ENCODE measurements around the gene VTCN1.
"Not testable (repeated sequence)": the region's sequence is repeated elsewhere in the genome, so short reads cannot be mapped to it uniquely, and the experiment has no call there.

Gene VTCN1

DNA sequence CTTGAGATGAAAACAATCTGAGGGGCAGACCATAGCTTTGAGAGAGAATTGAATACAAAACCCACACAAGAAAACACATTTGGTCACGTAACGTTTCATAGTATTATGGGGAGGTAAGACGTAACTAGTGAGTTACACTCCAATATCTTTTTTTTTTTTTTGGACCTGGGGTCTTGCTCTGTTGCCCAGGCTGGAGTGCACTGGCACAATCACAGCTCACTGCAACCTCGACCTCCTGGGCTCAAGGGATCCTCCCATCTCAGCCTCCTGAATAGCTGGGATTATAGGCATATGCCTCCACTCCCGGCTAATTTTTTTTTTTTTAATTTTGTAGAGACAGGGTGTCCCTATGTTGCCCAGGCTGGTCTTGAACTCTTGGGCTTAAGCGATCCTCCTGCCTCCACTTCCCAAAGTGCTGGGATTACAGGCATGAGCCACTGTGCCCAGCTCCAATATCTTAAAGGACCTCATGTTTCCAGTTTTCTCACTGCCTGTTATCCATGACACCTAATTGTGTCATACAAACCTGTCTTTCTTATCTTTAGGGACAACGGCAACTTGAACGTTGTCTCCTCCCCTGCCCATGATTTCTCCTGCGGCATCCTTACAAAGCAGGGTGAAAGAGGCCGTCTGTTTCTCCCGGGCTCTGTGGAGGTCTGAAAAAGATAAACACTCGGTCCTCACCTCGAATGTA, 94.5 kb downstream of the VTCN1 start:
- Mint-ChIP-seq H3K9me3 (no peaks in the 10 kb centered on the region), H3K4me1 (ENCODE audit: low read depth) (peaks cover 8% of the 10 kb centered on the region), H3K36me3 (ENCODE audit: low read depth) (no peaks in the 10 kb centered on the region), H3K4me3 (no peak overlapping the region), H3K27me3 (peaks cover 10% of the 10 kb centered on the region), H3K27ac (no peak overlapping the region)

DNA sequence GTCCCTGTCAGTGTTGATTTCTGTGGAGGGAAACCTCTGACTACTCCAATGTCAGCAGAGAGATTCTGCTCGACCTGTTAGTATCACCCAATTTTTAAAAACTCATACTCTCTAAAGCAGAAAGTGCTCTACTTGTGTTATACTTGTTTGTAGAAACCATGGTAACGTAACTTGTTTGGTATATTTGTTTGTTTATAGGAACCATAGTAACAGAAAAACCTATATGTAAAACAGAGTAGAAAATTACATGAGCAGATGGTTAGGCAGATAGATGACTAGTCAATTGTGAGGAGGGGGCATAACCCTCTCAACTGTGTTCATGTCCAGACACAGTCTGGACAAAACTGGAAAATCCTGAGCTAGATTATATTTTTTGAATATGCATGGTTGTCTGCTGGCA, 95.8 kb downstream of the VTCN1 start:
- H3K9me3 Mint-ChIP-seq = no peaks in the 10 kb centered on the region
- H3K27ac Mint-ChIP-seq = no peak overlapping the region
- H3K4me1 Mint-ChIP-seq (ENCODE audit: low read depth) = peaks cover 9% of the 10 kb centered on the region
- H3K36me3 Mint-ChIP-seq (ENCODE audit: low read depth) = no peaks in the 10 kb centered on the region
- H3K27me3 Mint-ChIP-seq = no peaks in the 10 kb centered on the region
- H3K4me3 Mint-ChIP-seq = no peak overlapping the region

DNA sequence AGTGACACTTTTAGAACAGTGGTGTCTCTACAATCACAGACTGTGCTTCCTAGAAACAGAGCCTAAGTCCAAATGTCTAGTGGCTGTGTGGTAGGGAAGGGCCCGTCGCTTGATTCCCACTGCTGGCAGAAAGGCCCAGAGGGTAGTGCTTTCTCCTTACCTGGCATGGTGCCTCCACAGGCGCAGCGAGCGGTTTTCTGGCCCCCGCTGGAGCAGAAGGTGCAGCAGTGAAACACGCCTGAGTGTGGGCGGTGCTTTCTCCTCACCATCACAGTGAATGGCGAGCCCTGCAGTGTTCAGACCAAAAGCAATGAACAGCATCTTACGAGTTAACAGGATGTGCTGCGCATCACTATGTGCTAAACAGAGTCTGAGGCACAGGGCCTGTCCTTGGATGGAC, 97.5 kb downstream of the VTCN1 start:
- Mint-ChIP-seq H3K9me3 (no peaks in the 10 kb centered on the region), H3K4me1 (ENCODE audit: low read depth) (peaks cover 18% of the 10 kb centered on the region), H3K27ac (no peak overlapping the region), H3K4me3 (no peak overlapping the region), H3K27me3 (no peaks in the 10 kb centered on the region), H3K36me3 (ENCODE audit: low read depth) (peaks cover 3% of the 10 kb centered on the region)

DNA sequence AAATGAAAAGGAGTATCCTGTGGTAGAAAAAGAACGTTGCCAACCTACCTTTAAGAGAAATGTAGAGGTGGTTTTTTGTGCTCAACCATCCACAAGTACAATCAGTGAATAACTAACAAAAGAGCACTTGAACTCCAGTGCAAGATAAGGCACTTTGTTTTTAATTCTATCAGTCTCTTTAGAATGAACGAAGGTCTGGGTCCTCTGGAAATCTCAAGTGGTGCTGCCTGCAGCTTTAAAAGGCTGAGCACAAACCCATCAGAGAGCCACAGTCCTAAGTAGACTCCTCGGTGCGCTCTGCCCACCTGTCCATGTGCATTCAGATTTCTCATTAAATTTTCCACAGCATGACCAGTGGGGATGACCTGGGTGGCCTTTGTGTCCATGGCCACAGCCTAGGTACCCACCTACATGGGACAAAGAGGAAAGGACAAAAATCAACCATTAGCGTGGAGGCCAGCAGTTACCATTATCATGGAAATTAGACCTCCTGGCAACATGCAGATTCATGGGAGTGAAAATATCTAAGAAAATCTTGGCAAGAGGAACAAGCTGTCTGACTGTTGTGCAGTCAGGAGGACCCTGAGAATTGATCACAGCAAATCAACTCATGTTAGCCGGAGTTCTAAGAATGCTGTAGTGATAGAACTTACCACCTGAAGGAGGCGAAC, 98.5 kb downstream of the VTCN1 start:
- no peaks in the 10 kb centered on the region for H3K27me3 Mint-ChIP-seq
- no peaks in the 10 kb centered on the region for H3K9me3 Mint-ChIP-seq
- H3K36me3 Mint-ChIP-seq (ENCODE audit: low read depth) = peaks cover 10% of the 10 kb centered on the region
- H3K27ac Mint-ChIP-seq = no peak overlapping the region
- no peak overlapping the region for H3K4me3 Mint-ChIP-seq
- H3K4me1 Mint-ChIP-seq (ENCODE audit: low read depth) = peaks cover 18% of the 10 kb centered on the region

GRCh38 chr1:117110774-117111173, 100.0 kb downstream of the VTCN1 start:
- peaks cover 24% of the 10 kb centered on the region for H3K36me3 Mint-ChIP-seq (ENCODE audit: low read depth)
- no peaks in the 10 kb centered on the region for H3K27me3 Mint-ChIP-seq
- peaks cover 18% of the 10 kb centered on the region for H3K4me1 Mint-ChIP-seq (ENCODE audit: low read depth)
- H3K9me3 Mint-ChIP-seq = no peaks in the 10 kb centered on the region
- no peak overlapping the region for H3K4me3 Mint-ChIP-seq
- no peak overlapping the region for H3K27ac Mint-ChIP-seq

DNA sequence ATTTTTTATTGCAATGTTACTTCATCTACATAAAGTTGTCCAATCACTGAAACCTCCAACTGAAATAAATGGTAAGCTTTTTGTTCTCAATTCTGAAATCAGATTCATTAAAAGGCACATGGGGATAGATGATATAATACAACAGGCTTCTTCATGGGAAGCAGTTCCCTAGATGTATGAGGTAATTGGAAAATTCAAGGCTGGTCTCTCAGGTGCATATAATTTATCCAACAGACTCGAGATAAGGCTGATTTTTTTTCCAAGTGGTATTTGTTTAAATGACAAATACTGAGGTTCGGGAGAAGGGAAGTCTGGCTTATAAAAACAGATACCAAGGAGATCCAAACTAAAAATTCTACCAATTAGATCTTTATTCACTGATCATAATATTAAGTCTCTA, 103.4 kb downstream of the VTCN1 start:
- no peaks in the 10 kb centered on the region for H3K27me3 Mint-ChIP-seq
- H3K9me3 Mint-ChIP-seq = no peaks in the 10 kb centered on the region
- peaks cover 18% of the 10 kb centered on the region for H3K4me1 Mint-ChIP-seq (ENCODE audit: low read depth)
- H3K27ac Mint-ChIP-seq = no peak overlapping the region
- peaks cover 49% of the 10 kb centered on the region for H3K36me3 Mint-ChIP-seq (ENCODE audit: low read depth)
- H3K4me3 Mint-ChIP-seq = no peak overlapping the region

GRCh38 chr1:117106478-117106877, 104.2 kb downstream of the VTCN1 start:
- no peaks in the 10 kb centered on the region for H3K27me3 Mint-ChIP-seq
- peaks cover 55% of the 10 kb centered on the region for H3K36me3 Mint-ChIP-seq (ENCODE audit: low read depth)
- no peaks in the 10 kb centered on the region for H3K9me3 Mint-ChIP-seq
- no peak overlapping the region for H3K4me3 Mint-ChIP-seq
- H3K4me1 Mint-ChIP-seq (ENCODE audit: low read depth) = peaks cover 18% of the 10 kb centered on the region
- no peak overlapping the region for H3K27ac Mint-ChIP-seq

DNA sequence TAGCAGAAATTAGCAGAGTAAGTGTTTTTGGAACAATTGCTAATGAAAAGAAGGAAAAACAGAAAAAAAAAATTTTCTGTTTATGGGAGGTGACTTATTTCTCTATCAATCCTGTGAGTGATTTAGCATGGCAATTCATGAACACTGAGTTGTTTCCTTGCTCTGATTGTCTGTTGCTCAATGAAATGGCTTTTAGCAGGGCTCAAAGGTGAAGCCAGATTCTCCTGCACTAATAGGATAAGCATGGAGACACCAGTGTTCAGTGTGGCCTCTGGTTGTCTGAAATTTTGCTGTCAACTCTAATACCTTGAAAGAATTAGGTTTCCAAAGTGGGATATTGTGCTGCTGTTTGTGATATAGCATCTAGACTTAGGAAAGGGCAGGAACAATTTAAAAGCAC, 105.0 kb downstream of the VTCN1 start:
- Mint-ChIP-seq H3K9me3 (no peaks in the 10 kb centered on the region), H3K27me3 (no peaks in the 10 kb centered on the region), H3K4me3 (no peak overlapping the region), H3K27ac (no peak overlapping the region), H3K36me3 (ENCODE audit: low read depth) (peaks cover 63% of the 10 kb centered on the region), H3K4me1 (ENCODE audit: low read depth) (peaks cover 15% of the 10 kb centered on the region)

DNA sequence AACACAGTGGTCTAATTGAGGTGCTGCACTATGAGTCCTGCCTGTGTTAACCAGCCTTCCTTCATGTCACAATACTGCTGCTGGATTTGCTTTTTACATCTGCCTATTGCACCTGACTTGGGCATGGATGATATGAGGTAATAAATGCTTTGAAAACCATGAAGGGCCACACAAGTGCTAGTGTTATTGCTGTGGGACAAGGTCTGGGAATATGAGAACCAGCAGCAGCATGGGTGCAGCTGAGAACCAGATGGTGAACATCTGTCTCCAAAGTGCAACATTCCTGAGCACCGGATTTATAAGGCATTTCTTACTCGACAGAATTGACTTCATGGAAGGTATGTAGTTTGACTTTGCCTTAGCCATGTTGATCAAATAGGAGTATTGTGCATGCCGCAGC, 105.7 kb downstream of the VTCN1 start:
- peaks cover 10% of the 10 kb centered on the region for H3K4me1 Mint-ChIP-seq (ENCODE audit: low read depth)
- H3K36me3 Mint-ChIP-seq (ENCODE audit: low read depth) = peaks cover 70% of the 10 kb centered on the region
- no peak overlapping the region for H3K27ac Mint-ChIP-seq
- H3K4me3 Mint-ChIP-seq = no peak overlapping the region
- no peaks in the 10 kb centered on the region for H3K27me3 Mint-ChIP-seq
- H3K9me3 Mint-ChIP-seq = no peaks in the 10 kb centered on the region

GRCh38 chr1:117101858-117102257, 108.9 kb downstream of the VTCN1 start:
- H3K4me3 Mint-ChIP-seq; H3K4me1 Mint-ChIP-seq (ENCODE audit: low read depth); H3K27ac Mint-ChIP-seq; H3K27me3 Mint-ChIP-seq; H3K9me3 Mint-ChIP-seq: not testable (repeated sequence)
- peaks cover 87% of the 10 kb centered on the region for H3K36me3 Mint-ChIP-seq (ENCODE audit: low read depth)

DNA sequence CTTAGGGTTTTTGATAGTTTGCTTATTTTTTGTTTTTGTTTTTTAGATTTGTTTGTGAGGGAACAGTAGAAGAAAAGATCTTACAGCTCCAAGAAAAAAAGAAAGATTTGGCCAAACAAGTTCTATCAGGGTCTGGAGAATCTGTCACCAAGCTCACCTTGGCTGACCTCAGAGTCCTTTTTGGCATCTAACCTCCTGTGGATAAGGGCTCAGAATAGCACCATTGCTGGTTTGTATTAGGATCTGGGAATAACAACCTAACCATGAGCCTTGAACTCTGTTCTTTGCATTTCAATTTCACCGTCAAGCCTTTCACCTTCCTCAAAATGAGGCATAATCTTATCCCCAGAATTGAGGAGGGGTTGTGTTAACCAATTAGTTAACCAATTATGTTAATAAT, 109.4 kb downstream of the VTCN1 start:
- Mint-ChIP-seq H3K9me3 (no peaks in the 10 kb centered on the region), H3K4me1 (ENCODE audit: low read depth) (no peaks in the 10 kb centered on the region), H3K27me3 (no peaks in the 10 kb centered on the region), H3K27ac (no peak overlapping the region), H3K4me3 (no peak overlapping the region), H3K36me3 (ENCODE audit: low read depth) (peaks cover 87% of the 10 kb centered on the region)

DNA sequence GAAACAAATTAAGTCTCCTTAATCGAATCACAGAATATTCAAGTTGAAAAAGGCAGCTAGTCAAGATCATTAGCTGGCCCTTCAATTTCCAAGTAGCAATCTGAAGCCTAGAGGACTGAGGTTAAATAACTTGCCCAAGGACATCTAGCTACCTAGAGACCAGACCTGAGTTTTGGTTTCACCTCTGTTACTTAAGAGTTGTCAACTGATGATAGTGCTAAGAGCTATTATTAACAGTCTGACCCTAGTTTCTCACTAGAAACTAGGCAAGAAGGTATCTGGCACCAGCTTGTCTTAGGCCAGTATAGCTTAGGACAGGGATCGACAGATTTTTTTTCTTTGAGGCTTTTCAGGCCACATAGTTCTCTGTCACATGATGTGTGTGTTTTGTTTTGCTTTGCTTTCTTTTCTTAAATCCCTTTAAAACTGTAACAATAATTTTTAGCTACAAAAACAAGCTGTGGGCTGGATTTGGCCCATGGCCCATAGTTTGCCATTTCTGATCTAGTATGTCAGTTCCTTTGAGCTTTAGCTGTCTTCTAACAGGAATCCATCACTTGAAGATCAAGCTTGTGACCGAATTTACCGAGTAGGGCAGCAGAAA, 112.3 kb downstream of the VTCN1 start:
- H3K4me3 Mint-ChIP-seq = no peak overlapping the region
- H3K4me1 Mint-ChIP-seq (ENCODE audit: low read depth) = peaks cover 8% of the 10 kb centered on the region
- H3K9me3 Mint-ChIP-seq = no peaks in the 10 kb centered on the region
- H3K36me3 Mint-ChIP-seq (ENCODE audit: low read depth) = peaks cover 90% of the 10 kb centered on the region
- no peak overlapping the region for H3K27ac Mint-ChIP-seq
- no peaks in the 10 kb centered on the region for H3K27me3 Mint-ChIP-seq

- peaks cover 17% of the 10 kb centered on the region for H3K4me1 Mint-ChIP-seq (ENCODE audit: low read depth)
- no peaks in the 10 kb centered on the region for H3K27me3 Mint-ChIP-seq
- H3K4me3 Mint-ChIP-seq = no peak overlapping the region
- no peak overlapping the region for H3K27ac Mint-ChIP-seq
- H3K9me3 Mint-ChIP-seq = no peaks in the 10 kb centered on the region
- H3K36me3 Mint-ChIP-seq (ENCODE audit: low read depth) = peaks cover 91% of the 10 kb centered on the region
Observed at GRCh38 chr1:117097443-117097842, 113.3 kb downstream of the VTCN1 start.

DNA sequence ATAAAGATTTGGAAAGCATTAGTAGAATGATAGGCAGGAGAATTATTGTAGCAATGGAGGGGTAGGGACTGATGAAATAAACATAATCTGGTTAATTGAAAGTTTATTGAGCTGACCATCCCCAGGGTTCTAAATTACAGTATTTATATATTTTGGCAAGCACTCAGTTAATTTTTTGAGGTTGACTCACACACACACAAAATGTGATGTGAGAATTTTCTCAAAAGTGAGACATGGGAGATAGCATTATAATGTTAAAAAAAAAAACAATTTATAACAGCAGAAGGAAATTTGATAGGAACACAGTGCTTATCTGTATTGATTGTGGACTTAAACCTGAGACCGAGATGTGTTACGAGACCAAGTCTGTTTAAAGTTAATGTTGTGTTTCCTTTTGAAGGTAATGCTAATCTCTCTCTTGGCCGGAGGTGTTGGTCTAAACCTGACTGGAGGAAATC, 113.7 kb downstream of the VTCN1 start:
- H3K9me3 Mint-ChIP-seq = no peaks in the 10 kb centered on the region
- peaks cover 91% of the 10 kb centered on the region for H3K36me3 Mint-ChIP-seq (ENCODE audit: low read depth)
- no peaks in the 10 kb centered on the region for H3K27me3 Mint-ChIP-seq
- no peak overlapping the region for H3K4me3 Mint-ChIP-seq
- peaks cover 20% of the 10 kb centered on the region for H3K4me1 Mint-ChIP-seq (ENCODE audit: low read depth)
- no peak overlapping the region for H3K27ac Mint-ChIP-seq

- H3K27me3 Mint-ChIP-seq = no peaks in the 10 kb centered on the region
- H3K36me3 Mint-ChIP-seq (ENCODE audit: low read depth) = peaks cover 94% of the 10 kb centered on the region
- no peak overlapping the region for H3K27ac Mint-ChIP-seq
- H3K4me1 Mint-ChIP-seq (ENCODE audit: low read depth) = peaks cover 20% of the 10 kb centered on the region
- no peak overlapping the region for H3K4me3 Mint-ChIP-seq
- no peaks in the 10 kb centered on the region for H3K9me3 Mint-ChIP-seq
Observed at GRCh38 chr1:117094841-117095604, 115.7 kb downstream of the VTCN1 start.
